HG02588 (cell line): ENCODE data around the gene SLC6A12.
"Not testable (repeated sequence)": the region's sequence is repeated elsewhere in the genome, so short reads cannot be mapped to it uniquely, and the experiment has no call there.

ENCODE experiments used
- ATAC-seq: cut with Tn5 transposase; IDR thresholded peaks from one replicate; pipeline ENCODE4 v1.9.1; 2021; ENCODE audit warnings: mild to moderate bottlenecking, moderate library complexity; ENCODE audit not compliant: unreplicated experiment

SLC6A12 gene

DNA sequence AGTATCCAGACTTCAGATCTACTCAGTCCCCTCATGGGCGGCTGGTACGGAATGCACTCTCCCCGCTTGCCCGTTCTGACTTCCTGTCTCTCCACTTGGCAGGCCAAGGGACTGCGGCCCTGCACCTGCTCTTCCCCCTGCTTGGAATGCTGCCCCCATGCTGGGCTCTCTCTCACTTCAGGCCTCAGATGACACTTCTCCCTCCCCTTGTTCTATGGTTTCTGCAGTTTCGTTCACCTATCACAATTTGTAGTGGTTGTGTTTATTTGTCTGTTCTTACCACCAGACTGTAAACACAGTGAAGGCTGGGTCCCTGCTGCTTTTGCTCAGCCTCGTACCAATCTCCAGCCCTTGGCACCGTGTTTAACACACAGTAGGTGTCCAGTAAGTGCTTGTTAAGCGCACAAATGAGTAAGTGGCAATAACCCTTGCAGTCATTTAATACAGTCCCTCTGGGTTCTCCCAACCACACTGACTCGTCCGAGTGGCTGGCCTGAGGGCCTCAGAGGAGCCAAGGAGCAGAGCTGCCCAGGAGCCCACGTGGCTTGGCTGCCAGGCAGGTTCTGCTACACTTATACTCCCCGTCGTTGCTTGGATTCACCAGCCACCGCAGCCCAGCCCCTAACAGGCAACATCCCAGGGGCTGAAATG, 11.8 kb downstream of the SLC6A12 start:
- no peak for ATAC-seq

DNA sequence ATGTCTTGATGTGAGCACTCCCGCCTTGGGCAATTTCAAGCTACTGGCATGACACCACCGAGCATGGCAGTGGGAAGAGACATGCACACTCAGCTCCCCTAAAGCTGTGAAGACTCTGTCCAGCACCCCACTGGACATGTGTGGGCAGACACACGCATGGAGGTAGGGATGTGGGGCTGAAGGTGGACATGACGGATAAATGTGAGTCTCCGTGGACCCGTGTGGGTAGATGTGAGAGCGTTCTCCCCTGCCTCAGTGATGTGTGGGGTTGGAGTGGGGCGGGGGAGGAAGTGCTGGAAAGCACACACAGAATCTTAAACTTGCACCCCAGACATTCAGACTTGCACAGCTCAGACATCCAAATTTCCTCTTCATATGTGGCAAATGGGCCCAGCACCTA, 12.6 kb downstream of the SLC6A12 start:
- no peak for ATAC-seq

DNA sequence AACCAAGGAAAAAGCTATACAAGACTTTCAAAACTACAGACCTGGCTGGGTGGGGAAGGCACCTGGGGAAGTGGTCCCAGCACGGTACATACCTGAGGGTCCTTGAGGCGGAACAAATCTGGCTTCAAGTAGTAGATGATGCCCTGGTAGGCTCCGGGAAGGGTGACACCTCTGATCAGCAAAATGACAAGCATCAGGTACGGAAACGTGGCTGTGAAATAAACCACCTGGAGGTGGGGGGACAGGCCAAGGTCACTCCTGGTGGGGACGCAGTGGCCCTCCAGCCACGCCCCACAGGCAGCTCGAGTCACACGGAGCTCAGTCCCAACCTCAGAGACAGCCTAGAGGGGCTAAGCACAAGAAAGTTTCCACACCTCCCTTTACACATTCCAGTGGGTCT, 15.3 kb downstream of the SLC6A12 start:
- ATAC-seq = no peak

DNA sequence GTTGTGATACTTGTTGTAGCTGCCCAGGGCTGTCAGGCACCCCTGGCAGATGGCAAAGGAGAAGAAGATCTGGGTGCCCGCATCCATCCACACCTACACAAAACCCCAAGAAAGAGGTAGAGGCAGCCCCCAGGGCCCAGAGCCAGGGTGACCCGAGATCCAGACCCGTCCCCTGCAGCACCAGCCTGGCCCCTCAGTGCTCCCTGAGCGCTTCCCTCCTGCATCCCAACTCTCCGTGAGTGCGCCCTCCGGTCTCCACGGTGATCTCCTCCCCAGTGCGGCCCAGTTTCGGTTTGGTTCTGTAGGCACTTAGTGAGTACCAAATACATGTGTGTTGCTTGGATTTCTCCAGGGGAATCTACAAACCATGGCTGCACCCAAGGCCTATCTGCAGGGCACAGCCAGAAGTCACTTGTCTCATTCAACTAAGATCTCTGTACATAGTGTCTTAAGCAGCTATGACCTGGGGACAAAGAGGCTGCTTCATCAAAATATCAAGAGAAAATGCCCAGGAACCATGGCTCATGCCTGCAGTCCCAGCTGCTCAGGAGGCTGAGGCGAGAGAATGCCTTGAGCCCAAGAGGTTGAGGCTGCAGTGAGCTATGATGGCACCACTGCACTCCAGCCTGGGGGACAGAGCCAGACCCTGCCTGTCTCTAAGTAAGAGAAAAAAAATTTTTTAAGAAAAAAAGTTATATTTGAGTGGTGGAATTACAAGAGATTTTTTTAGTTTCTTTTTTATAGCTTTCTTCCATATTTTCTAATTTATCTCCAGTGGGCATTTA, 15.9 kb downstream of the SLC6A12 start:
- no peak for ATAC-seq

DNA sequence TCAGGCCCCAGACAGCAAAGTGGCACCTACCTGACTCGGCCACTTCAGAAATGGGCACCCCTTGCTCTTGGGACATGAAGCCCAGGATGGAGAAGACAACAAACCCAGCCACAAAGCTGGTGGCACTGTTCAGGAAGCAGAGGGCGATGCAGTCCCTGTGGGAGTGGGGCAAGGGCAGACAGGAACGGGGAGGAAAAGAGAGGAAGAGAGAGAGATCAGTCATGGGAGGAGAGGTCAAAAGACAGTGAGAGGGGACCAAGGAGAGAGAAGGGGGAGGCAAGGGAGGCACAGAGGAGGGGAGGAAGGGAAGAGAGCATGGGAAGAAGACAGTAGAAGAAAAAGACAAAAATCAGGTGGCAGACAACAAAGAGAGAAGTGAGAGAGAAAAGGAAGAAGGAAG, 16.6 kb downstream of the SLC6A12 start:
- no peak for ATAC-seq

DNA sequence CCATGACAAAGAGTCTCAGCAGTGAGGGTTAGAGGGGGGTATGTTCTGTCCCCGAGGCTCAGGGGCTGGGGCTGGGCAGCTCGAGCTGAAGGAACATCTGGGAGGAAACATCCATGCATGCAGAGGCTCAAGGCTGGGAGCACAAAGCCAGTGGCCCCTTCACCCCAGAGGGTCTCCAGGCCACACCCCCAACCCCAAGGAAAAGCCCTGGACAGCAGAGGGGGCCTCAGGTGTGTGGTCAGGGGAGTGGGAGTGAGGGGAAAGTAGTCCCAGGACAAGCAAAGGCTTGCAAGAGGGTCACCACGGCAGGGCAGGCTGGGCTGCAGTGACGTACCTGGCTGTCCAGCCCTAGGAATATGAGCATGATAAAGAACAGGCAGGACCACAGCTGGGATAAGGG, 17.5 kb downstream of the SLC6A12 start:
- no peak for ATAC-seq

DNA sequence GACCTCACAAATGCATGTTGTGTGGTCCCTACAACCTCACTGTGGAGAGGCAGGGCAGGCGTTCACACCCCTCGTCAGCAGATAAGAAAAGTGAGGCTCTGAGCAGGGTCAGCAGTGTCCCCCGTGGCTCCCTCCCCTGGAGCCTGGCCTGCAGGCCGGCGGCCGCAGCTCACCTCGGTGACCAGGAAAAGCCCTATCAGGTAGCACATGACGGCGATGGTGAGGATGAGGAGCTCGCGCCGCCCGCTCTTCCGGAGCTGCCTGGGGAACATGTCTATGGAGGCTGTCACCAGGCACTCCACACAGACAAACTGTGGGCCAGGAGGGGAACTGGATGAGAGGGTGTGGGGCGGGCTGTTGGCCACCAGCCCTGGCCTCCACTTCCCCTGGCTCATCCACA, 18.0 kb downstream of the SLC6A12 start:
- no peak for ATAC-seq

DNA sequence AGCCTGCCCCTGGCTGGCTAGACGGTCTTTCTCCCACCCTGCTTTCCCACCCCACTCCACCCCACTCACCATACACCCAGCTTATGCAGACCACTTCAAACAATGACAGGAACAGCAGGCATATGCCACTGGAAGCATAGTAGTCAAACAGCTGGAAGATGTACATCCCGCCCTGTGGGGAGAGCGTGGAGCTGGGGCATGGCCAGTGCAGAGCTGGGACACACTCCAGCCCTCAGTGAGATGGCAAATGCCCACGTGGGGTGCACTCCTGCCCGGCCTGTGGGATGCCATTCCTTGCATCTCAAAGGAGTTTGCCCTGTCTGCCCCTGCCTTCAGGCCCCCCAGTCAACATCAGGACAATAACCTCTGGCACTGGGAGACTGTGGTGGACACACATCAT, 18.8 kb downstream of the SLC6A12 start:
- no peak for ATAC-seq

DNA sequence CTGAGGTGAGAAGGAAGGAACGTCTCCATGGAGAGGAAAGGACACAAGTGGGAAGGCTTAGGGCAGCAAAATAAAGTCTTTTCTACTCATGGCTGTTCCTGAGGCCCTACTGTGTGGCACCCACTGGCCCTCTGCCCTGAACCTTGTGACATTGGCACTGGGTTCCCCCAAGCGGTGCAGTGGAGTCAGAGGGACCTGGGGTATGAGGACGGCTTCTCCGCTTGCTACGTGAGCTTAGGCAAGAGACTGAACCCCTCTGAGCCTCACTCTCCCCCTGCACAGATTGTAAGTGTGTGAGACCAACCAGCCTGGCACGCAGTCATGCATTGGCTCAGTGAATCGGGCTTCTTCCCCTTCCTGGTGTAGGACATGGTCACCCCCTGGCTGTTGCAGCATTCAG, 19.7 kb downstream of the SLC6A12 start:
- ATAC-seq = no peak

DNA sequence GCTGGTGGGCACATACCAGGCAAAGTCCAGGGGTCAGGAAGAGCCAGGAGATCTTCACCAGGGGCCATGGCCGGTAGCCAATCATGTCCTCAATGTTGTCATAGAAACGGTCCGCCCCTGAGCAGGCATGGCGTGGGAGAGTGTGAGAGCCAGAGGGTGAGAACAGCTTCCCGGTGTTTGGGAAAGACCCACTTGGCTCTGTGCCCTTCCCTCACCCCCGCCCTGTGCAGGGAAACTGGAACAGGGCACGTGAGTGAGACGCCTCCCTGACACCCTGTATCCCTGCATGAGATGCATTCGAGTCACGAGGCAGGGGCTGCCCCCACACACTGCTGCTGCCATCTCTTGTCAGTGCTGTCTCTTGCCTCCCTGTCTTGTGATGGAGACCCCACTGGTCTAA, 20.7 kb downstream of the SLC6A12 start:
- no peak for ATAC-seq

DNA sequence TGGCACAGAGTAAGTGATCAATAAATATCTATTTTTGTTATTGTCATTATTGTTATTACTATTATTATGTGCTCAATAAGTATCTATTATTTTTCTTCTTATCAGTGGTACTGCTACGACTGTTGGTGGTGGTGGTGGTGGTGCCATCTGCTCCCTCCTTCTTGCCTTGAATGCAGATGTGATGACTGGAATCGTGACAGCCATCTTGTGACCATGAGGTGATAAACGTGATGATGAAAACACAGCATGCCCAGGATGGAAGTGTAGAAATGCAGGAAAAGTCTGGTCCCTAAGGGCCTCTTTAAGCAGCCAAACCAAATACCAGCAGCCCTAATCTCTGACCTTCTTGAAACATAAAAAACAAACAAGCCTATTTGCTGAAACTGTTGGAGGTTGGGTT, 22.4 kb downstream of the SLC6A12 start:
- ATAC-seq = no peak

DNA sequence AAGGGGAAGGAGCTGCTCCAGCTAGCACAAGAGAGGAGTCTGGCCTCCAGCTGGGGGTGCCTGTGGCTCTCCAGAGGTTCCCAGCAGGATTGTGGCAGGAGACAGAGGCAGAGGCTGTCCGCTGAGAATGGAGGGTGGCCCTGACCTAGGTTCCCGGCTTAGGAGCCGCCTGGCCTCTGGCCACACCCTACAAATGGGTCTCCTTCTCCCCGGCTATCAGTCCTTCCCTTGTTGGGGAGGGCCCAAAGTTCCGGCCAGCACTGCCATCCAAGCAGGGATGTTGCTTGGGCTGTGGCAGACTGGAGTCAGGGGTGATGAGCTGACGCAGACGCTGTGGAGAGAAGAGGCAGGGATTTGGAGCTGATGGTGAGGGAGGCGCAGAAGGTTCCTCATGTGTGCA, 23.1 kb downstream of the SLC6A12 start:
- no peak for ATAC-seq

DNA sequence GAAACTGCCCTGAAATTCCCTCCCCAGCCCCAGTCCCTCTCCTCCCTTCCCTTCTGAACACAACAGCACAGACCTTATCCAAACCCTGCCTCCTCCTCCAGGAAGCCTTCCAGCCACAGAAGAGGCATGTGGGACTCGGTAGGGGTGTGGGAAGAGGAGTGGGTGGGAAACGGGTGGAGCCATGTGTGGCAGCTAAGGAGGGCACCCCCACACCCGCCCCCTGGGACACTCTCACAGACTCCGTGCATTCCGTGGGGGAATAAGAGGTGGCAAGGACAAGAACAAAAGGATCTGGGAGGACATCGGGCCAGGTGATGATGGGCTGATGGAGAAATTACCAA, 24.4 kb downstream of the SLC6A12 start:
- no peak for ATAC-seq

DNA sequence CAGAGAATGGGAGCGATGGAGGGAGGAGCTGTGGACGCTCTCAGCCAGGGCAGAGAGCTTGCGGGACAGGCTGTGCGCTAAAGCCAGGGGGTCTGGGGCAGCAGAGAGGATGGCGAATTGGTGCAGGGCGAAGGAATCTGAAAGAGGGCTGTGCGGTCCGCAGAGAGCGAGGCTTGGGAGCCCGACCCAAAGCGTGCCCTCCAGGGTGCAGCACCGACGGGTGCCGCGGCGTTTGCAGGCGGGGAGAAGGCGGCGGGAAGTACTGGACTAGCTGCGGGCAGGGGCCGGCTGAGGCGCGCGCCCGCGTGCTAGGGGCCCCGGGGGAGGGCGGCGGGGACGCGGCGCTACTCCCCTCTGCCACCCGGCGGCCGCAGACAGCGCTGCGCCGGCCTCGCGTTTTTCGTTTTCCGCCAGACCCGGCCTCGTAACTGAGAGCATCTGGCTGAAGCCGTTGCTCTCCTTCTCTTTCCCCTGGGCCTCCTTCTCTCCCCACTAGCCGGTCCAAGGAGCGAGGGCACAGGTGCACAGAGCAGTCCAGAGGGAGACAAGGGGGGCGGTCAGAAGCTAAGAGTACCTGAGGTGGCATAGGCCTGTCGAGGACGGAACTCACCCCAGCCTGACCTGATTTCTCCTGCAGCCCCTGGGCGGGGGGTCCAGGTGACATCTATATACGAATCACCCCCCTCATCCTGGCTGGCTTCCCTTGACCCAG, 24.9 kb downstream of the SLC6A12 start:
- ATAC-seq = no peak

DNA sequence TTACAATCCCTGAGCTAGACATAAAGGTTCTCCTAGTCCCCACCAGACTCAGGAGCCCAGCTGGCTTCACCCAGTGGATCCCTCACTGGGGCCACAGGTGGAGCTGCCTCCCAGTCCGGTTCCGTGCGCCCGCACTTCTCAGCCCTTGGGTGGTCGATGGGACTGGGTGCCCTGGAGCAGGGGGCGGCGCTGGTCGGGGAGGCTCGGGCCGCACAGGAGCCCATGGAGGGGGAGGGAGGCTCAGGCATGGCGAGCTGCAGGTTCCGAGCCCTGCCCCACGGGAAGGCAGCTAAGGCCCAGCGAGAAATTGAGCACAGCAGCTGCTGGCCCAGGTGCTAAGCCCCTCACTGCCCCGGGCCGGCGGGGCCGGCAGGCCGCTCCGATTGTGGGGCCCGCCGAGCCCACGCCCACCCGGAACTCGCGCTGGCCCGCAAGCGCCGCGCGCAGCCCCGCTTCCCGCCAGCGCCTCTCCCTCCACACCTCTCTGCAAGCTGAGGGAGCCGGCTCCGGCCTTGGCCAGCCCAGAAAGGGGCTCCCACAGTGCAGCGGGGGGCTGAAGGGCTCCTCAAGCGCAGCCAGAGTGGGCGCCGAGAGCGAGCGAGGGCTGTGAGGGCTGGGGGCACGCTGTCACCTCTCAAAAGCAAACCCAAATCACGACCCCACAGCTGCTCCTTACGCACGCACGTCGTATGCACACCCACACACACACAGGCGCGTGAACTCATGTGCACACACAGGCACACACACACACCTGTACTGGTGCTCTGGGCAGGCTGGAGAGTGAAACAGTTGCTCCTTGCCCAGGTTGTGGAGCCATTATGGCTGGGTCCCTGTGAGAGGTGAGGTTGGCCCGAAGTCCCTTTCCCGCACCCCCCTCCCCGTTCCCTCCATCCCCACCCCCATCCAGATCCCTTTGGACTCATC, 25.7 kb downstream of the SLC6A12 start:
- ATAC-seq = not testable (repeated sequence)

DNA sequence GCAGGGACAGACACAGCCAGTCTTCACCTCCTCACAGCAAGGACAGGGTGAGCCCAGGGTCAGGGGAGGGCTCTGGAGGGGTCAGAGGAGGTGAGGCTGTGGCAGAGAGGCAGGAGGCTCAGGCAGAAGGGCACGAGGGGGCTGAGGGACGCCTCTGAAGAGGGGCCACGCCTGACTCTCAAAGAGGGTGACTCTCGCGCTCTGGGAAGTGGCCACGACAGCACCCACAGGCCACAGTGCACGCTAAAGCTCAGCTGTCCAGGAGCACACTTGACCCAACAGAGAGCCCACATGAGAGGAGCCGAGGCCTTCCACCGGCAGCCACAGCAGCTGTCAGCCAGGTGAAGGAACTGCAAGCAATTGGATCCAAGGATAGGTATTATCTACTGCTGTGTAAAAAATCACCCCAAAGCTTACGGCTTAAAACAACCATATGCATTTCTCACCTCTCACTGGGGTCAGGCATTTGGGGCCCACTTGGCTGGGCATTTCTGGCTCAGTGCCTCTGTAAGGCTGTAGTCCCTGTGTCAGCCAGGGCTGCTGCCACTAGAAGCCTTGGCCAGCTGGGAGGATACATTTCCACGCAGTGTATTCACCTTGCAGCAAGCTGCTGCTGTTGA, 27.8 kb downstream of the SLC6A12 start:
- no peak for ATAC-seq

DNA sequence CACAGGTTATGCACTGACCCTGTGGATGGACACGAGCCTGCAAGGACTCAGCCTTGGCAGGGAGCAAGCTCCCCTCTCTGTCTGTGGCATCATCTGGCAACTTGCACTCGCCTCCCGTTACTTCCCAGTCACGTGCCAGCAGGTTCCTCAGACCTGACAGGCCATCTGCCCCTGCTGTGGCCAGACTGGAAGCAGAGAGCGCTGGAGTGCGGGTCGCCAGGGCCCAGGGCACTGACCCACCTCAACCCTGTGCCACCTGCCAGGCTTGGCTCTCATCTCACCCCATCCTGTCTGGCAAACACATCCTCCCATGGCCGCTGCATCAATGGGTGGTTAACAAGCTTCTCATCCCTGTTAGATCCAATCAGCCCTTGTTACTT, 28.4 kb downstream of the SLC6A12 start:
- no peak for ATAC-seq

DNA sequence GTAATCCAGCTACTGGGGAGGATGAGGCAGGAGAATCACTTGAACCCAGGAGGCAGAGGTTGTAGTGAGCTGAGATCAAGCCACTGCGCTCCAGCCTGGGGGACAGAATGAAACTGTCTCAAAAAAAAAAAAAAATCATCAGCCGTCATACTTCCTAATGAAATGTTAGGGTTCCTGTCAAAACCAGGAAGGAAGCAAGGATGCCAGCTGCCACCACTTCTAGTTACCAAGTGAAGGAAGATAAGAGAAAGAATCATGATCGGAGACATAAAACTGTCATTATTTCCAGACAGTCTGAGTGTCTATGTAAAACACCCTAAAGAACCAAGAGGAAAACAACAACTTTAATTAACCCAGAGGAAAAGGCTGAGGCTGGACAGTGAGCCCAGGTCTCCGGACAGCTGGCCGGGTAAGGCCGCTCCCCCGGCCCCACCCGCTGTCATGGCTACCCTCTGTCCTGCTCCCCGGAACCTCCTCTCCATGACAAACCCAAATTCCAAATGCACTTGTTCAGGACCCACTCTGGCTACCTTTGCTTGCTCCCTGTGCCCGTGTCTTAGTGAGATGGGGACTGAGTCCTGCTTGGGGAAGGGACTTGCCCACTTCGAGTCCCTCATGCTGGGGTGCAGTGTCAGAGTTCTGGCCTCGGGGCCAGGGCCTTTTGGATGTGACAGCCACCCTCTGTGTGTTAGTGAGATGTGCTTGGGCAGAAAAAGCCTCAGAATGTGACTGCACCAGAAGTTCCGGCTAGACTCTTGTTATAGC, 29.0 kb downstream of the SLC6A12 start:
- no peak for ATAC-seq

DNA sequence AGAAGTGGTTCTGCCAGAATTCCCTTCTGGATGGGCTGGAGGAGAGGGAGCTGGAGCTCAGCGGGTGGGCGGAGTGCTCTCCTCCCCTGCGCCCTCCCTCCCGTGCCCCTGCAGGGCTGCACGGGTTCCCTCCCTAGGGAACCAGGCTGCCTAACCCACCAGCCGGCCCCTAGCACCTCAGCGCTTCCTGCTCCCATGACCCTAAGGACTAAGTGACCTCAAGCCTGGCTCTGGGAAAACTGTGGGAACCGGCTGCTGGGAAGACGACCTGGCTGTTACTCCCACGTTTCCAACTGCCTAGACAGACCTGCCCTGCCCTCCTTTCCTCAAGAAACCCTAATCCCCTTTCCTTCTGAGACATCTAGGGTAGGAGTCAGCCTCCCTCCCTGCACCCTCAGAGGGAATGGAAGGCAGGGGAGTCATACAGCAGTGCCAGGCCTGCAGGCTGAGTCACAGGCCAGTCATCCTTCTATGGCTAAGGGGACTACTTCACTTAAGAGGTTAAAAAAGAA, 31.5 kb downstream of the SLC6A12 start:
- ATAC-seq = no peak

DNA sequence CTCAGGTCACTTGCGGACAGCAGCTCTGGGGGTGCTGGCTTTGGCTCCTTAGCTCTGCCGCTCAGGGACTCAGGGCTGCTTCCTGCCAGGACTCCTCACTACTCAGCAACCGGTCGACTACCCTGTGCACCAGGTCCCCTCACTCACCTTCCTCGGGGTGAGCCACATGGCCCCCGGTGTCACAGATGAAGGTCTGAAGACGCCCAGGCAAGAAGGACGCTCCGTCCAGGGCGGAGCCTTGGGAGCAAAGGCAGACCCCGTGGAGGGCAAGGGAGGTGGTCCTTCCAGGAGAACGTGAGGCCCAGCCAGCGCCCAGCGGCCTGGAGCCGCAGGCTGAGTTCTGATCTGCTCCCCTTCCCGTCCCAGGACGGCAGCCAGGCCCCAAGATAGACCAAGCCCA, 32.0 kb downstream of the SLC6A12 start:
- ATAC-seq = no peak
